Measurements from ENCODE around the gene SLC8A1. TPM values are rescaled to one million over a fixed set of nuclear protein-coding genes. Genes with fewer than 3 reads are reported as not detected.

SLC8A1 gene
- total RNA-seq, 1 donor from 2014 or later, result 2.9 TPM

DNA sequence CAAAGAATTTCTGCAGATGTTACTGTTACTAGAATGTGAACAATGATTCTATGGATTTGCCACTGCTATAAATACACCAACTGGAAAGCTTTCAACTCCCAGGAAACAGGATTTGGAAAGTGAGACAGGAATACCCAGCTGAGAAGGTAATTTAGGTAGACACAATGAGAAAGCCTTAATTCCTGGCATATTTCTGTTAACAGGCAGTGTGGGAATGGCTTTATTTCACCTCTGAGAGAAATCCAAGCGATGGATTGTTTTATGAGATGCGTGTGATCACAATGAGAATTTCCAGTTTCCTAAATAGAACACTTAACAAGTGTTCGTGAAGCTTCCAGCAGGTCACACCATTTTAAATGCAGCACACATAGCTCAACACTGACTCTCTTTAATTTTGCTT is 133.0 kb downstream of the SLC8A1 start:
- Mint-ChIP-seq H3K9me3 (no peaks in the 10 kb centered on the region), H3K36me3 (ENCODE audit: low read depth) (no peaks in the 10 kb centered on the region), H3K27me3 (ENCODE audit: insufficient read depth) (no peaks in the 10 kb centered on the region), H3K27ac (no peak overlapping the region), H3K4me3 (no peak overlapping the region), H3K4me1 (ENCODE audit: low read depth) (no peaks in the 10 kb centered on the region)
- no peak for DNase-seq (ENCODE audit: low spot score)
- intact Hi-C loops (cut with micrococcal nuclease), result no loop called here

DNA sequence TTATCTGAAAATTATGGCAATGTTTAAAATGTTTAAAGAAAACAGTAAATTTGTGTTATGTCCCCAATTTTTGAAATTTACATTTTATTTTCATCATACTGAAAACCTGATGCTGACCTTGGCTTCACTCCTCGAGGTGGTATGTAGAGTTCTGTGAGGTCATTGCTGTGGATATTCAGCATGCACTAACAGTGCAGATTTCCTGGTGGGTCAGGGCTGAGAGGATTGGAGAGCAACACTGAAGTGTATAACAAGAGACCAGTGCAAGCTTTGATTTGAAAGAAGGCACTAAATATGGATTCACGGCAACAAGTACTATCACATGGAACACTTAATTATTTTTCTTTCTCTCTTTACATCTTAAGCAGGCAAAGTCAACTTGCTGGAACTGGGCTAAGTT is 134.1 kb downstream of the SLC8A1 start:
- intact Hi-C loops (cut with micrococcal nuclease), result no loop called here
- no peak overlapping the region for H3K27ac Mint-ChIP-seq
- H3K36me3 Mint-ChIP-seq (ENCODE audit: low read depth), result no peaks in the 10 kb centered on the region
- H3K9me3 Mint-ChIP-seq, result no peaks in the 10 kb centered on the region
- no peak overlapping the region for H3K4me3 Mint-ChIP-seq
- DNase-seq (ENCODE audit: low spot score), result no peak
- H3K4me1 Mint-ChIP-seq (ENCODE audit: low read depth), result no peaks in the 10 kb centered on the region
- H3K27me3 Mint-ChIP-seq (ENCODE audit: insufficient read depth), result no peaks in the 10 kb centered on the region

- Mint-ChIP-seq H3K27me3 (ENCODE audit: insufficient read depth) (no peaks in the 10 kb centered on the region), H3K36me3 (ENCODE audit: low read depth) (no peaks in the 10 kb centered on the region), H3K4me1 (ENCODE audit: low read depth) (no peaks in the 10 kb centered on the region), H3K27ac (no peak overlapping the region), H3K4me3 (no peak overlapping the region), H3K9me3 (no peaks in the 10 kb centered on the region)
- no peak for DNase-seq (ENCODE audit: low spot score)
- intact Hi-C loops (cut with micrococcal nuclease), result no loop called here
Observed at GRCh38 chr2:40317046-40317445, 134.8 kb downstream of the SLC8A1 start.

DNA sequence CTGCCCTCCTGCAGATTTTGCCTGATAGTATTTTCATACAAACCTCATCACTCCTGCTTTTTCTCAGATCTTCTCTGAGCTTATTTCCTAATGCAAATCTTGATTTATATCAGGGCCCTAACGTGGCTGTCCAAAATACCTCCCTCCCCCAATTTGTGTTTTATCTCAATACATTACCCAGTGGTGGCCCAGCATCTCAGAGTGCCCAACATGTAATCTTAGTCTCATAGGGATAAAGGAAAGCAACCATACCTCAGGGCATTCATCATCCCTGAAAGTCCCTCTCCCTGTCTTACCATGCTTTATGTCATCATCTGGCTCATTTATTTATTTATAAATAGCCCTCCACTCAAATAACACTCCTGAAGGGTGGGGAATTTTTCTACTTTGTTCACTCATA is 135.3 kb downstream of the SLC8A1 start:
- no peaks in the 10 kb centered on the region for H3K9me3 Mint-ChIP-seq
- no peak for DNase-seq (ENCODE audit: low spot score)
- intact Hi-C loops (cut with micrococcal nuclease), result no loop called here

GRCh38 chr2:40315683-40316082 is 136.2 kb downstream of the SLC8A1 start:
- H3K4me1 Mint-ChIP-seq (ENCODE audit: low read depth), result no peaks in the 10 kb centered on the region
- no peak overlapping the region for H3K27ac Mint-ChIP-seq
- H3K36me3 Mint-ChIP-seq (ENCODE audit: low read depth), result no peaks in the 10 kb centered on the region
- DNase-seq (ENCODE audit: low spot score), result no peak
- H3K4me3 Mint-ChIP-seq, result no peak overlapping the region
- H3K27me3 Mint-ChIP-seq (ENCODE audit: insufficient read depth), result no peaks in the 10 kb centered on the region
- H3K9me3 Mint-ChIP-seq, result no peaks in the 10 kb centered on the region
- intact Hi-C loops (cut with micrococcal nuclease), result no loop called here

More for the DNA sequence above, 135.3 kb downstream of the SLC8A1 start:
- no peaks in the 10 kb centered on the region for H3K4me1 Mint-ChIP-seq (ENCODE audit: low read depth)
- H3K36me3 Mint-ChIP-seq (ENCODE audit: low read depth), result no peaks in the 10 kb centered on the region
- H3K27ac Mint-ChIP-seq, result no peak overlapping the region
- no peaks in the 10 kb centered on the region for H3K27me3 Mint-ChIP-seq (ENCODE audit: insufficient read depth)
- no peak overlapping the region for H3K4me3 Mint-ChIP-seq

DNA sequence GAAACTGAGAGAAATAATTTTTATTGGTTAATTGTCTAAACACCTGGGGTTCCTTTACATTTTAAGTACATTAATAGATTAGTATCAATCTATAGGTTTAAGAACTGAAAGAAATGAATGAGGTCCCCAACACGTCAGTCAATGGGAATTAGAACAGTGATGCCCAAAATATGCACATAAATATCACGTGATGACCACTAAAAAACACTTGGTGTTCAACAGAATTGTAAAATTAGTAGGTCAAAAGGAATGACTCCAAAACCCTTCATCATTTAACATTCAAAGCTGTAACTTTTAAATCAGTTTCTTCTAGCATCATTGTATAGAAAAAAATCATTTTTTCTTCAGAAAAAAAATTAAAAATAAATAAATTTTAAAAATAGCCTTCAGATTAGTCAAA is 140.9 kb downstream of the SLC8A1 start:
- H3K36me3 Mint-ChIP-seq (ENCODE audit: low read depth), result no peaks in the 10 kb centered on the region
- no peaks in the 10 kb centered on the region for H3K9me3 Mint-ChIP-seq
- no peaks in the 10 kb centered on the region for H3K4me1 Mint-ChIP-seq (ENCODE audit: low read depth)
- no peak overlapping the region for H3K27ac Mint-ChIP-seq
- DNase-seq (ENCODE audit: low spot score), result no peak
- no peaks in the 10 kb centered on the region for H3K27me3 Mint-ChIP-seq (ENCODE audit: insufficient read depth)
- no peak overlapping the region for H3K4me3 Mint-ChIP-seq
- intact Hi-C loops (cut with micrococcal nuclease), result no loop called here

- Mint-ChIP-seq H3K4me1 (ENCODE audit: low read depth) (no peaks in the 10 kb centered on the region), H3K27ac (no peak overlapping the region), H3K9me3 (no peaks in the 10 kb centered on the region), H3K4me3 (no peak overlapping the region), H3K36me3 (ENCODE audit: low read depth) (no peaks in the 10 kb centered on the region), H3K27me3 (ENCODE audit: insufficient read depth) (no peaks in the 10 kb centered on the region)
- intact Hi-C loops (cut with micrococcal nuclease), result no loop called here
- no peak for DNase-seq (ENCODE audit: low spot score)
Observed at GRCh38 chr2:40310303-40310702, 141.6 kb downstream of the SLC8A1 start.

DNA sequence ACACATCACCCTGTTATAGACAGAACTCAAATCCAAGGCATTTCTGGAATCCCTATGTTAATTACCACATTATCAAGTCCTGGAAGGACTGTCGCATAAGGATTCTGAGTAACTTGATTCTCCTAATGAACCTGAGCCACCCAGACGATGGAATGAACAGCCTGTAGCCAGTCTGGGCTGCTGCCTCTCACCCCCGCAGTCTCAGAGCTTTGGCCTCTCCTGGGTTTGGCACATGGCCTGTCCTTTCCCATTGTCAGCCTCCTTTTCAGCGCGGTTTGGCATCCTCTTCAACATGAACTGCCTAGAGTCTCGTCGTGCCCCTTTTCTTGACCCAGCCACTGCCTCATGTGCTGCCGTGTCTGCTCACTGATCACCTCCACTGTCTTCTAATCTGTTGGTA is 147.6 kb downstream of the SLC8A1 start:
- intact Hi-C loops (cut with micrococcal nuclease), result no loop called here
- Mint-ChIP-seq H3K27me3 (ENCODE audit: insufficient read depth) (no peaks in the 10 kb centered on the region), H3K27ac (no peak overlapping the region), H3K9me3 (no peaks in the 10 kb centered on the region), H3K4me3 (no peak overlapping the region), H3K4me1 (ENCODE audit: low read depth) (no peaks in the 10 kb centered on the region), H3K36me3 (ENCODE audit: low read depth) (no peaks in the 10 kb centered on the region)
- no peak for DNase-seq (ENCODE audit: low spot score)

DNA sequence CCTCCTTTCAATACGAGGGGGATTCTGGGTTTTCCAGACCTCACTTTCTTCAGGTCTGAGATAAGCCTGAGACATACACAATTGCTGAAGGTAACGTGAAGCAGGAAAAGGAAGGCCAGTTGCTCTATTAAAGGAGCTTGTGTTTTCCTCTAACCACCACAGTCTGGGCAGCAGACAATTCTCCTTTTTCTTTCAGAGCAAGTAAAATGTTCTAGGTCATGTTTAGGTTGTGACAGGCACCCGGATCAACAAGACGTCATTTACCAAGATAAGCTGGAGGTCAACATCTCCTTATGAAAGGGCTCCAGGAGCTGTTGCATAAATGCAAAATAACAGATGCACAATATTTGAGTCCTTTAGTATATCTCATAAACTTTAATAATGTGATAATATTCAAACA is 148.1 kb downstream of the SLC8A1 start:
- no peak overlapping the region for H3K4me3 Mint-ChIP-seq
- H3K4me1 Mint-ChIP-seq (ENCODE audit: low read depth), result no peaks in the 10 kb centered on the region
- no peaks in the 10 kb centered on the region for H3K27me3 Mint-ChIP-seq (ENCODE audit: insufficient read depth)
- no peak for DNase-seq (ENCODE audit: low spot score)
- no peak overlapping the region for H3K27ac Mint-ChIP-seq
- intact Hi-C loops (cut with micrococcal nuclease), result no loop called here
- no peaks in the 10 kb centered on the region for H3K36me3 Mint-ChIP-seq (ENCODE audit: low read depth)
- no peaks in the 10 kb centered on the region for H3K9me3 Mint-ChIP-seq

- intact Hi-C loops (cut with micrococcal nuclease), result no loop called here
- no peaks in the 10 kb centered on the region for H3K9me3 Mint-ChIP-seq
- H3K36me3 Mint-ChIP-seq (ENCODE audit: low read depth), result no peaks in the 10 kb centered on the region
- no peak for DNase-seq (ENCODE audit: low spot score)
- no peaks in the 10 kb centered on the region for H3K4me1 Mint-ChIP-seq (ENCODE audit: low read depth)
- no peak overlapping the region for H3K27ac Mint-ChIP-seq
- H3K27me3 Mint-ChIP-seq (ENCODE audit: insufficient read depth), result no peaks in the 10 kb centered on the region
- H3K4me3 Mint-ChIP-seq, result no peak overlapping the region
Observed at GRCh38 chr2:40302751-40303325, 149.1 kb downstream of the SLC8A1 start.

DNA sequence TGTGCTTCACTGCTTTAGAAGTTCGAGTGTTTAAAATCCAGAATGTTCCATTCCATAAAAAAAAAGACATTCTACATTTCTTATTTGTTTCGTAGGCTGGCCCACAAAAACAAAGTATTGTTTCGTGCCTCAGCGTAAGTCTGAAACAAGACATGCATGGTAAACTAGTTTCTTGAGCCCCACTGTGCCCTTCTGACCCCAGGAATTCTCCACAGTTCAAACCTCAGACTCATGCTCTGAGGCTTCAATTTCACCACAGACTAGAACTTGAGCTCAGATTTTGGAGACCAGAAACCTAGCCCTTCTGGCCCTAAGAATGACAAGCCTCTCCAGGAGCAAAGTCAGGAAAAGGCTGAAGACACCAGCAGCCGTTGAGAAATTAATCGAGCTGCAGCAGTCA is 151.5 kb downstream of the SLC8A1 start:
- no peak overlapping the region for H3K4me3 Mint-ChIP-seq
- DNase-seq (ENCODE audit: low spot score), result no peak
- no peaks in the 10 kb centered on the region for H3K36me3 Mint-ChIP-seq (ENCODE audit: low read depth)
- H3K4me1 Mint-ChIP-seq (ENCODE audit: low read depth), result no peaks in the 10 kb centered on the region
- H3K27me3 Mint-ChIP-seq (ENCODE audit: insufficient read depth), result no peaks in the 10 kb centered on the region
- no peaks in the 10 kb centered on the region for H3K9me3 Mint-ChIP-seq
- intact Hi-C loops (cut with micrococcal nuclease), result no loop called here
- no peak overlapping the region for H3K27ac Mint-ChIP-seq

- Mint-ChIP-seq H3K27ac (no peak overlapping the region), H3K9me3 (no peaks in the 10 kb centered on the region), H3K27me3 (ENCODE audit: insufficient read depth) (no peaks in the 10 kb centered on the region), H3K4me3 (no peak overlapping the region), H3K4me1 (ENCODE audit: low read depth) (no peaks in the 10 kb centered on the region), H3K36me3 (ENCODE audit: low read depth) (no peaks in the 10 kb centered on the region)
- intact Hi-C loops (cut with micrococcal nuclease), result no loop called here
- DNase-seq (ENCODE audit: low spot score), result no peak
Observed at GRCh38 chr2:40299781-40300180, 152.1 kb downstream of the SLC8A1 start.

GRCh38 chr2:40299173-40299572 is 152.7 kb downstream of the SLC8A1 start:
- intact Hi-C loops (cut with micrococcal nuclease), result no loop called here
- Mint-ChIP-seq H3K36me3 (ENCODE audit: low read depth) (no peaks in the 10 kb centered on the region), H3K9me3 (no peaks in the 10 kb centered on the region), H3K27ac (no peak overlapping the region), H3K27me3 (ENCODE audit: insufficient read depth) (no peaks in the 10 kb centered on the region), H3K4me3 (no peak overlapping the region), H3K4me1 (ENCODE audit: low read depth) (no peaks in the 10 kb centered on the region)
- no peak for DNase-seq (ENCODE audit: low spot score)

DNA sequence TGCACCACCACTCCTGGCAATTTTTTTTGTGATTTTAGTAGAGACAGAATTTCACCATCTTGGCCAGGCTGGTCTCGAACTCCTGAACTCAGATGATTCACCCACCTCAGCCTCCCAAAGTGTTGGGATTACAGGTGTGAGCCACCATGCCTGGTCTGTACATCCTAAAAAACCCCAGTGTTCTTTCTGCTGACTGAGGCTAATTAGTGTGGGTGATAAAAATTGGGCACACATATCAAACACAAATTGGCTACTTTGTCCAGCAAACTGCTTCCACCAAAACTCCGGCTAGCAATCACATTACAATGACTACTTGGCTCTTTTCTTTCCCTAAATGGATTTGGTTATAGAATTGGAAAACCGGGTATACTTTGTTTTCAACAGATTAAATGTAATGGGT is 153.9 kb downstream of the SLC8A1 start:
- Mint-ChIP-seq H3K27me3 (ENCODE audit: insufficient read depth) (peaks cover under 1% of the 10 kb centered on the region), H3K36me3 (ENCODE audit: low read depth) (no peaks in the 10 kb centered on the region), H3K9me3 (no peaks in the 10 kb centered on the region), H3K4me3 (no peak overlapping the region), H3K4me1 (ENCODE audit: low read depth) (no peaks in the 10 kb centered on the region), H3K27ac (no peak overlapping the region)
- intact Hi-C loops (cut with micrococcal nuclease), result no loop called here
- DNase-seq (ENCODE audit: low spot score), result no peak

Data from activated T-helper 1 cell treated with anti-CD3 and anti-CD28 coated beads, Interleukin-12 subunit alpha, Interleukin-12 subunit beta, Interleukin-2, Interleukin-4 antibody, amounts not matched to agents 30 ng/mL and 10 ng/mL and 1 ng/mL, durations not matched to agents 14 hours and 24 hours and 36 hours (primary cell).